HepG2 (cell line): ENCODE results near the gene DDRGK1. TPM values are rescaled to one million over a fixed set of nuclear protein-coding genes. Genes with fewer than 3 reads are reported as not detected.
A peak's percentile ranks its signal among the peaks of the same experiment; 100 is the strongest.

Experiments used
- AGO2 ChIP-seq: fragments of 200-400 bp; formaldehyde crosslinking; optimal IDR thresholded peaks from 2 replicates; pipeline ENCODE3; 2017; ENCODE audit warnings: mild to moderate bottlenecking, low read depth, low read length, moderate library complexity
- CENPX ChIP-seq: sonication (generic); formaldehyde crosslinking; IDR thresholded peaks from 2 replicates; pipeline ENCODE4 v1.9.0; 2021; ENCODE audit warnings: mild to moderate bottlenecking, missing genetic modification reagents, moderate library complexity
- FOXC1 ChIP-seq: sonication (generic); formaldehyde crosslinking; IDR thresholded peaks from 2 replicates; pipeline ENCODE4 v1.8.0; 2022; ENCODE audit warnings: mild to moderate bottlenecking, missing genetic modification reagents, borderline replicate concordance
- KIAA2018 ChIP-seq: sonication (generic); formaldehyde crosslinking; IDR thresholded peaks from 2 replicates; pipeline ENCODE4 v1.5.0; 2020; ENCODE audit warnings: mild to moderate bottlenecking, missing genetic modification reagents, borderline replicate concordance
- NR1H2 ChIP-seq: sonication (generic); formaldehyde crosslinking; IDR thresholded peaks from 2 replicates; pipeline ENCODE4 v1.8.1; 2022; ENCODE audit warnings: low read depth, missing genetic modification reagents, borderline replicate concordance
- RCOR2 ChIP-seq: IDR thresholded peaks from 2 replicates; pipeline ENCODE4 v1.6.1; 2016; ENCODE audit warnings: missing biosample characterization, missing genetic modification reagents
- SIN3A ChIP-seq: IDR thresholded peaks from 2 replicates; pipeline ENCODE4 v1.6.1; 2011; ENCODE audit warnings: low read depth, mild to moderate bottlenecking, control low read depth, low read length, borderline replicate concordance
- ZNF24 ChIP-seq: fragments of 450-650 bp; IDR thresholded peaks from 2 replicates; pipeline ENCODE4 v1.6.1; 2017; ENCODE audit warnings: antibody characterized with exemption, mild to moderate bottlenecking
- ZNF362 ChIP-seq: sonication (generic); formaldehyde crosslinking; IDR thresholded peaks from 2 replicates; pipeline ENCODE4 v1.4.0; 2020; ENCODE audit warnings: missing genetic modification reagents, mild to moderate bottlenecking, borderline replicate concordance
- ZNF430 ChIP-seq: sonication (generic); formaldehyde crosslinking; IDR thresholded peaks from 2 replicates; pipeline ENCODE4 v1.9.0; 2021; ENCODE audit warnings: mild to moderate bottlenecking, missing genetic modification reagents
- ZNF678 ChIP-seq: sonication (generic); formaldehyde crosslinking; IDR thresholded peaks from 2 replicates; pipeline ENCODE4 v1.4.0; 2020; ENCODE audit warnings: mild to moderate bottlenecking, missing genetic modification reagents
- polyA plus RNA-seq, 8 experiments: library from polyadenylated mRNA; depleted of rRNA in 3 of 8; stranded (reverse) in 7 of 8; unstranded in 1 of 8; fragments of >200 nt; fragmentation: Illumina TruSeq in 4 of 8; extraction: Trizol in 4 of 8; gene quantifications; 2 replicates each; pipeline versions ENCODE4 v1.2.1 to v1.2.3, GENCODE V29; 2011 to 2016; ENCODE audit warnings: low read depth in 4 of 8, missing spikeins in 1 of 8, mixed read lengths in 1 of 8; ENCODE audit not compliant: insufficient read depth in 1 of 8
- total RNA-seq, 5 experiments: library from RNA; depleted of rRNA; stranded (reverse); fragments of >200 nt; fragmentation: Illumina TruSeq; extraction: Trizol; gene quantifications; 2 replicates each; pipeline ENCODE4 v1.2.3, GENCODE V29; 2016; ENCODE audit warnings: low read depth in 1 of 5
- TF ChIP-seq, protein P1 (sequence below): sonication (generic); formaldehyde crosslinking; IDR thresholded peaks from 2 replicates; pipeline ENCODE4 v1.4.0; 2020; ENCODE audit warnings: mild to moderate bottlenecking, missing genetic modification reagents
- TF ChIP-seq, protein P2 (sequence below): IDR thresholded peaks from 2 replicates; pipeline ENCODE4 v1.6.1; 2016; ENCODE audit warnings: low read depth, borderline replicate concordance
- TF ChIP-seq, protein P3 (sequence below): sonication (generic); formaldehyde crosslinking; IDR thresholded peaks from 2 replicates; pipeline ENCODE4 v1.4.0; 2020; ENCODE audit warnings: mild to moderate bottlenecking, missing genetic modification reagents, borderline replicate concordance

Gene DDRGK1
- total and polyA plus RNA-seq, 2 of the 13 experiments (the other 11 are each of a cell fraction or from before 2014, with no cell fraction given), result 96.7 to 149 TPM

- TF ChIP-seq SIN3A (no peak), ZNF430 (no peak), KIAA2018 (no peak), AGO2 (peak; percentile 92), FOXC1 (CRISPR knock-in tag) (no peak), ZNF362 (CRISPR knock-in tag) (no peak), ZNF678 (no peak), ZNF24 (no peak), NR1H2 (no peak), RCOR2 (no peak), CENPX (CRISPR knock-in tag) (no peak)
- TF ChIP-seq, protein P1, sequence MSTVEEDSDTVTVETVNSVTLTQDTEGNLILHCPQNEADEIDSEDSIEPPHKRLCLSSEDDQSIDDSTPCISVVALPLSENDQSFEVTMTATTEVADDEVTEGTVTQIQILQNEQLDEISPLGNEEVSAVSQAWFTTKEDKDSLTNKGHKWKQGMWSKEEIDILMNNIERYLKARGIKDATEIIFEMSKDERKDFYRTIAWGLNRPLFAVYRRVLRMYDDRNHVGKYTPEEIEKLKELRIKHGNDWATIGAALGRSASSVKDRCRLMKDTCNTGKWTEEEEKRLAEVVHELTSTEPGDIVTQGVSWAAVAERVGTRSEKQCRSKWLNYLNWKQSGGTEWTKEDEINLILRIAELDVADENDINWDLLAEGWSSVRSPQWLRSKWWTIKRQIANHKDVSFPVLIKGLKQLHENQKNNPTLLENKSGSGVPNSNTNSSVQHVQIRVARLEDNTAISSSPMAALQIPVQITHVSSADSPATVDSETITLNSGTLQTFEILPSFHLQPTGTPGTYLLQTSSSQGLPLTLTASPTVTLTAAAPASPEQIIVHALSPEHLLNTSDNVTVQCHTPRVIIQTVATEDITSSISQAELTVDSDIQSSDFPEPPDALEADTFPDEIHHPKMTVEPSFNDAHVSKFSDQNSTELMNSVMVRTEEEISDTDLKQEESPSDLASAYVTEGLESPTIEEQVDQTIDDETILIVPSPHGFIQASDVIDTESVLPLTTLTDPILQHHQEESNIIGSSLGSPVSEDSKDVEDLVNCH (CRISPR knock-in tag), result no peak
- TF ChIP-seq, protein P2, sequence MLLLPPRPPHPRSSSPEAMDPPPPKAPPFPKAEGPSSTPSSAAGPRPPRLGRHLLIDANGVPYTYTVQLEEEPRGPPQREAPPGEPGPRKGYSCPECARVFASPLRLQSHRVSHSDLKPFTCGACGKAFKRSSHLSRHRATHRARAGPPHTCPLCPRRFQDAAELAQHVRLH (CRISPR knock-in tag), result no peak
- TF ChIP-seq, protein P3, sequence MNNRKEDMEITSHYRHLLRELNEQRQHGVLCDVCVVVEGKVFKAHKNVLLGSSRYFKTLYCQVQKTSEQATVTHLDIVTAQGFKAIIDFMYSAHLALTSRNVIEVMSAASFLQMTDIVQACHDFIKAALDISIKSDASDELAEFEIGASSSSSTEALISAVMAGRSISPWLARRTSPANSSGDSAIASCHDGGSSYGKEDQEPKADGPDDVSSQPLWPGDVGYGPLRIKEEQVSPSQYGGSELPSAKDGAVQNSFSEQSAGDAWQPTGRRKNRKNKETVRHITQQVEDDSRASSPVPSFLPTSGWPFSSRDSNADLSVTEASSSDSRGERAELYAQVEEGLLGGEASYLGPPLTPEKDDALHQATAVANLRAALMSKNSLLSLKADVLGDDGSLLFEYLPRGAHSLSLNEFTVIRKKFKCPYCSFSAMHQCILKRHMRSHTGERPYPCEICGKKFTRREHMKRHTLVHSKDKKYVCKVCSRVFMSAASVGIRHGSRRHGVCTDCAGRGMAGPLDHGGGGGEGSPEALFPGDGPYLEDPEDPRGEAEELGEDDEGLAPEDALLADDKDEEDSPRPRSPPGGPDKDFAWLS (CRISPR knock-in tag), result no peak
These were observed 13.8 kb downstream of the DDRGK1 start (continued) for GRCh38 chr20:3190681-3191111.
